IMR-90 (cell line): ENCODE results near the gene CNTFR.

Experiments
- BHLHE40 ChIP-seq: fragments of 150-350 bp; IDR thresholded peaks from 2 replicates; pipeline ENCODE4 v1.6.1; 2016; ENCODE audit warnings: mild to moderate bottlenecking, low read depth, low read length
- CHD1 ChIP-seq: IDR thresholded peaks from 2 replicates; pipeline ENCODE4 v1.6.1; 2012; ENCODE audit warnings: low read depth, low read length, improper control_type of control experiment
- CTCF ChIP-seq: conservative IDR thresholded peaks from 2 replicates; pipeline ENCODE4 v1.5.1; 2012; ENCODE audit warnings: mild to moderate bottlenecking, low read depth, low read length, improper control_type of control experiment
- FOS ChIP-seq: fragments of 150-350 bp; IDR thresholded peaks from 2 replicates; pipeline ENCODE4 v1.6.1; 2016; ENCODE audit warnings: low read depth, low read length
- MAFK ChIP-seq: IDR thresholded peaks from 2 replicates; pipeline ENCODE4 v1.6.1; 2012; ENCODE audit warnings: low read depth, low read length, improper control_type of control experiment
- MAZ ChIP-seq: IDR thresholded peaks from 2 replicates; pipeline ENCODE4 v1.6.1; 2012; ENCODE audit warnings: low read depth, mild to moderate bottlenecking, low read length, improper control_type of control experiment, moderate library complexity, borderline replicate concordance
- MXI1 ChIP-seq: IDR thresholded peaks from 2 replicates; pipeline ENCODE4 v1.6.1; 2012; ENCODE audit warnings: low read depth, mild to moderate bottlenecking, low read length, moderate library complexity, borderline replicate concordance
- POLR2A ChIP-seq: IDR thresholded peaks from 2 replicates; pipeline ENCODE4 v1.6.1; 2012; ENCODE audit warnings: mild to moderate bottlenecking, low read depth, low read length
- RAD21 ChIP-seq: IDR thresholded peaks from 2 replicates; pipeline ENCODE4 v1.6.1; 2012; ENCODE audit warnings: low read length, improper control_type of control experiment
- RFX5 ChIP-seq: IDR thresholded peaks from 2 replicates; pipeline ENCODE4 v1.8.0; 2012; ENCODE audit warnings: low read depth, mild to moderate bottlenecking, low read length, moderate library complexity
- SMC3 ChIP-seq: fragments of 150-350 bp; IDR thresholded peaks from 2 replicates; pipeline ENCODE4 v1.6.1; 2016; ENCODE audit warnings: low read depth, mild to moderate bottlenecking, antibody characterized with exemption, low read length, moderate library complexity
- USF2 ChIP-seq: fragments of 150-350 bp; IDR thresholded peaks from 2 replicates; pipeline ENCODE4 v1.6.1; 2017; ENCODE audit warnings: mild to moderate bottlenecking, antibody characterized with exemption, low read length, low read depth
- TF ChIP-seq, protein P1 (sequence below): fragments of 150-350 bp; IDR thresholded peaks from 2 replicates; pipeline ENCODE4 v1.6.1; 2016; ENCODE audit warnings: low read depth, mild to moderate bottlenecking, low read length, moderate library complexity, borderline replicate concordance

- TF ChIP-seq POLR2A, result no peak
- TF ChIP-seq CTCF, result no peak
- no peak for TF ChIP-seq SMC3
- TF ChIP-seq, protein P1, sequence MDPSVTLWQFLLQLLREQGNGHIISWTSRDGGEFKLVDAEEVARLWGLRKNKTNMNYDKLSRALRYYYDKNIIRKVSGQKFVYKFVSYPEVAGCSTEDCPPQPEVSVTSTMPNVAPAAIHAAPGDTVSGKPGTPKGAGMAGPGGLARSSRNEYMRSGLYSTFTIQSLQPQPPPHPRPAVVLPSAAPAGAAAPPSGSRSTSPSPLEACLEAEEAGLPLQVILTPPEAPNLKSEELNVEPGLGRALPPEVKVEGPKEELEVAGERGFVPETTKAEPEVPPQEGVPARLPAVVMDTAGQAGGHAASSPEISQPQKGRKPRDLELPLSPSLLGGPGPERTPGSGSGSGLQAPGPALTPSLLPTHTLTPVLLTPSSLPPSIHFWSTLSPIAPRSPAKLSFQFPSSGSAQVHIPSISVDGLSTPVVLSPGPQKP, result no peak
- TF ChIP-seq MAFK, result no peak
- no peak for TF ChIP-seq RAD21
- TF ChIP-seq MXI1, result no peak
- TF ChIP-seq MAZ, result no peak
- no peak for TF ChIP-seq RFX5
- no peak for TF ChIP-seq FOS
- no peak for TF ChIP-seq BHLHE40
- no peak for TF ChIP-seq CHD1
- no peak for TF ChIP-seq USF2
Measured at GRCh38 chr9:34508463-34508862, 81.1 kb downstream of the CNTFR start.
